Uterus (tissue), 4 donors: ENCODE measurements around the gene DACT2. TPM values are rescaled to one million over a fixed set of nuclear protein-coding genes. Genes with fewer than 3 reads are reported as not detected.

Source experiments
- DNase-seq, 2 donors: peaks; one replicate each; pipeline ENCODE4 v3.0.0-alpha.2; 2019 to 2020
- H3K27ac ChIP-seq, 2 donors: fragments of 200-600 bp; sonication (generic); 1 replicate in 1 of 2; 2 replicates in 1 of 2; pipeline ENCODE4 v1.5.1; 2016 to 2018
- H3K27me3 ChIP-seq, 2 donors: fragments of 200-600 bp; sonication (generic); one replicate each; pipeline ENCODE4 v1.5.1; 2018 to 2019; ENCODE audit warnings: control low read depth in 1 of 2
- H3K36me3 ChIP-seq, 2 donors: fragments of 200-600 bp; sonication (generic); one replicate each; pipeline ENCODE4 v1.5.1; 2019; ENCODE audit warnings: control low read depth in 1 of 2
- H3K4me1 ChIP-seq, 2 donors: fragments of 200-600 bp; sonication (generic); one replicate each; pipeline ENCODE4 v1.5.1; 2018 to 2019; ENCODE audit warnings: control low read depth in 1 of 2
- H3K4me3 ChIP-seq, 2 donors: fragments of 200-600 bp; sonication (generic); 1 replicate in 1 of 2; 2 replicates in 1 of 2; pipeline ENCODE4 v1.5.1; 2018 to 2019; ENCODE audit warnings: mild to moderate bottlenecking in 1 of 2
- H3K9me3 ChIP-seq, 2 donors: fragments of 200-600 bp; sonication (generic); one replicate each; pipeline ENCODE4 v1.5.1; 2019; ENCODE audit warnings: control low read depth in 1 of 2
- POLR2A ChIP-seq, 2 donors: fragments of 450-650 bp; IDR thresholded peaks; one replicate each; pipeline ENCODE4 v1.6.1; 2016; ENCODE audit warnings: antibody characterized with exemption in 2 of 2, mild to moderate bottlenecking in 1 of 2, moderate library complexity in 1 of 2
- intact Hi-C: fragments of 100-400 bp; cut with DNase I; formaldehyde crosslinking; loops from one replicate; pipeline ENCODE4 v1.15.1; 2023; ENCODE audit warnings: low total_unique reads
- total RNA-seq, 4 donors: library from RNA; depleted of rRNA in 3 of 4; stranded (reverse); fragments of >200 nt in 3 of 4; gene quantifications; one replicate each; pipeline versions ENCODE4 v1.1.0 to v1.2.4, GENCODE V29; 2014 to 2023
- TF ChIP-seq, protein P1 (sequence below), 4 experiments: fragments of 200-600 bp in 2 of 4; fragments of 450-650 bp in 2 of 4; sonication (generic) in 2 of 4; IDR thresholded peaks; one replicate each; pipeline ENCODE4 v1.5.1; 2016 to 2019; ENCODE audit warnings: antibody characterized with exemption in 4 of 4, mild to moderate bottlenecking in 2 of 4, moderate library complexity in 1 of 4
- donor health status: DM: yes; HTN: yes; CAD: no.

DACT2 gene
- total RNA-seq, 4 donors from 2014 or later, result 1.4 to 9.6 (median 2.8) TPM; not detected in 1

DNA sequence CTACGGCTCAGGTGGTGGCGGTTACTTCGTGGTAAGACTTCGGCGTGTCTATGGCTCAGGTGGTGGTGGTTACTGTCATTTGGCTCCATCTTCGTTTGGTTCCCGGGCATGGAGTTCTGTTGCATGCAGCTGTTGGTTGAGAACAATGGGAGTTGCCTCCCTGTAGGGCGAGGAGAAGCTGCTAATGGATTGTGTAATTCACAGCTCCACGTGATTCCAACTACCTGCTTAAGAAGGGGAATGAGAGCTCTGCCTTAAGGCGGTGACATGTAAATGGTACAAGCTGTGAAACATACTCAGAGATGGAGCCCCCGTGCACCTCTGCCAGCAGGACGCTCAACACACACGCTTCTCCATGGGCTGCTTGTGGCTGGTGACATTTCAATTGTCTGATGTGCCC is 12.4 kb upstream of the DACT2 start:
- no peak for DNase-seq
- intact Hi-C loops, result no loop called here
- TF ChIP-seq, protein P1, sequence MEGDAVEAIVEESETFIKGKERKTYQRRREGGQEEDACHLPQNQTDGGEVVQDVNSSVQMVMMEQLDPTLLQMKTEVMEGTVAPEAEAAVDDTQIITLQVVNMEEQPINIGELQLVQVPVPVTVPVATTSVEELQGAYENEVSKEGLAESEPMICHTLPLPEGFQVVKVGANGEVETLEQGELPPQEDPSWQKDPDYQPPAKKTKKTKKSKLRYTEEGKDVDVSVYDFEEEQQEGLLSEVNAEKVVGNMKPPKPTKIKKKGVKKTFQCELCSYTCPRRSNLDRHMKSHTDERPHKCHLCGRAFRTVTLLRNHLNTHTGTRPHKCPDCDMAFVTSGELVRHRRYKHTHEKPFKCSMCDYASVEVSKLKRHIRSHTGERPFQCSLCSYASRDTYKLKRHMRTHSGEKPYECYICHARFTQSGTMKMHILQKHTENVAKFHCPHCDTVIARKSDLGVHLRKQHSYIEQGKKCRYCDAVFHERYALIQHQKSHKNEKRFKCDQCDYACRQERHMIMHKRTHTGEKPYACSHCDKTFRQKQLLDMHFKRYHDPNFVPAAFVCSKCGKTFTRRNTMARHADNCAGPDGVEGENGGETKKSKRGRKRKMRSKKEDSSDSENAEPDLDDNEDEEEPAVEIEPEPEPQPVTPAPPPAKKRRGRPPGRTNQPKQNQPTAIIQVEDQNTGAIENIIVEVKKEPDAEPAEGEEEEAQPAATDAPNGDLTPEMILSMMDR (IDR thresholded peaks at IDR 0.05), result no peak
- TF ChIP-seq POLR2A (IDR thresholded peaks at IDR 0.05), result no peak
- Histone ChIP-seq H3K27ac (no peak overlapping the region), H3K4me3 (no peak overlapping the region), H3K27me3 (no peaks in the 10 kb centered on the region), H3K4me1 (no peaks in the 10 kb centered on the region), H3K9me3 (no peaks in the 10 kb centered on the region), H3K36me3 (no peaks in the 10 kb centered on the region)

DNA sequence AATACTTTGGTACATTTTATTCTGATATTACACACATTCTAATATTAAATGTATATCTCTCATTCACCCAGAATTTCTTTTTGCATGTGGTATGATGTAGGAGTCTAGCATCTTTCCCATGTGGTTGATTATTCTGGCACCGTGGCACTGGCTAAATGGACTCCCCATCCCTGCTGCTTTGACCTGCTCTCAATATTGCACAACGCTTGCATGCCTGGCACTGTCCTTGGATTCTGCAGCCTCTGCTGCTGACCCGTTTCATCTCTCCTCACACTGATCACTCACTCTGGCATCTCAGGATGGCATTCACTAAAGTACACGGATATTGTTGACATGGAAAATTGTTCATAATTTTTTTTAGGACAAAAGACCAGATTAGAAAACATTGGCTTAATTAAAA is 11.5 kb upstream of the DACT2 start:
- TF ChIP-seq POLR2A (IDR thresholded peaks at IDR 0.05), result no peak
- TF ChIP-seq, protein P1 (IDR thresholded peaks at IDR 0.05), result no peak
- no peak for DNase-seq
- Histone ChIP-seq H3K4me1 (no peaks in the 10 kb centered on the region), H3K4me3 (no peak overlapping the region), H3K27me3 (no peaks in the 10 kb centered on the region), H3K27ac (no peak overlapping the region), H3K9me3 (no peaks in the 10 kb centered on the region), H3K36me3 (no peaks in the 10 kb centered on the region)
- intact Hi-C loops, result no loop called here

DNA sequence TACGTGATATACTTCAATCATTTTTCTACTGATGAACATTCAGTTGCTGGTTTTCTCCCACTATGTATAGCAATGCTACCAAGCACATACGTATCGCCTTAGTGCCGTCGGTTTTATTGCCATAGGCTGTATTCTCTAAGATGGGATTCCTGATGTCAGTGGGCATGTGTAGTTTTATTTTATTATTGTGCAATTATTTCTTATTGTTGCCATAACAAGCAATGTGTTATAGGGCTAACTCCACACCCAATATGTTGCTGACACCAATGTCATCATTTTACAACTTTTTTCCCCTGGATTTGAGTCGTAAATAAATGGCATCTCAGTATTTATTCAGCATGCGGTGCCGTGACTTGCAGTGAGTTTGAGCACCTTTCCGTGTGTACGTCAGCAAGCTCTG is 10.8 kb upstream of the DACT2 start:
- DNase-seq, result no peak
- Histone ChIP-seq H3K4me1 (no peaks in the 10 kb centered on the region), H3K36me3 (no peaks in the 10 kb centered on the region), H3K27ac (no peak overlapping the region), H3K9me3 (no peaks in the 10 kb centered on the region), H3K4me3 (no peak overlapping the region), H3K27me3 (no peaks in the 10 kb centered on the region)
- intact Hi-C loops, result no loop called here
- TF ChIP-seq POLR2A (IDR thresholded peaks at IDR 0.05), result no peak
- TF ChIP-seq, protein P1 (IDR thresholded peaks at IDR 0.05), result no peak

DNA sequence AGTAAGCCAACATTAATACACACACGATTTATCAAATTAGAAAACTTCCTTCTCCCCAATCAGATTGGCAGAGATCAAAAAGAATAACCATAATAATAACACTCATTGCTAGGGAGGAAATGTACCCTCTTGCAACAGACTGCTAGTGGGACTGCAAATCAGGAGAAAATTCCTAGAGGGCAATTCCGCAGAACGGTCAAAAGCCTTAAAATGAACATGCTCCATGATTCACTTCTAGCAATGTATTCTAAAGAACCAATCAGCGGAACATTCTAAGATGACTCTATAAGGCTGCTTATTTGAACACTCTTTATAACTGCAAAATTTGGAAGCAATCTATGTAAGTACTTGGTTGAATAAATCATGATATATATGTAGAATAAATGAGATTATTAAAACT is 8.5 kb upstream of the DACT2 start:
- DNase-seq, result no peak
- Histone ChIP-seq H3K4me3 (no peak overlapping the region), H3K27ac (no peak overlapping the region), H3K9me3 (no peaks in the 10 kb centered on the region), H3K36me3 (no peaks in the 10 kb centered on the region), H3K4me1 (no peaks in the 10 kb centered on the region), H3K27me3 (no peaks in the 10 kb centered on the region)
- TF ChIP-seq, protein P1 (IDR thresholded peaks at IDR 0.05), result no peak
- TF ChIP-seq POLR2A (IDR thresholded peaks at IDR 0.05), result no peak
- intact Hi-C loops, result no loop called here

DNA sequence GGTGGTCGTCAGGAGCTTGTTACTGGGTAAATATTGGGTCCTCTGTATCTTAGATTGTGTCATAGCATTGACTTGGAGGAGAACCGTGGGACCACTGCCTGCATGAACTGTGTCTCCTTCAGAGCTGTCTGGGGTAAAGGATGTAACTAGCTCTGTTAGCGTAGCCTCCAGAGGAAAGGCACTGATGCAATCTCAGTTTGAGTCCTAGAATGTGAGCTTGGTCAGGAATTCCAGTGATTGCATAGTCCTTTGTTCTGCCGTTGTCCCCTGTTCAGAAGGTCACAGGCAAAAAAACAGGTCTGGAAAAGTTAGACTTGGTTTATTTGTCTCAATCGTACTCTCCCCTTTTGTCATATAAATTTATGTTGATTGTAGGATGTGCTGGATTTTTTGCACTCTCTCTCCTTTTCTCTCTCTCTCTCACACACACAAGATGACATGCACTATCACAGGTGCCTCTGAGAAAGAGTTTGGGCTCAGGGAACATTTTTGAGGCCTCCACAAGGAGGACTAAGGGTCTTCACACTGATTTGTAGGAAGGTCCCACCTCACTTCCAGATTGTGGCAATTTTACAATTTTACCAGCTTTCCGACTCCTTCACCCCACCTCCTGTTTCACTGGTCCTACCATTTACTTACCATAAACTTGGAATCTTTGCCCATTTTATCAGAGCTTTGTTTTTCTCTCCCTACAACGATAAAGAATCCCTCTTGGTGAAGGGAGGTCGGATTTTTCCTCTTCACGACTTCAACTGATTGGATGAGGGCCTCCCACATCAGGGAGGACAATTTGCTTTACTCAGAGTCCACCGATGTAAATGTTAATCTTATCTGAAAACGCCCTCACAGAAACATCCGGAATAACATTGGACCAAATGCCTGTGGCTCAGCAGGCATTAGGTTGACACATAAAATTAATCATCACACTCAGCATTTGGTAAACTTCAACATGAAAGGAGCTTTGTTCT is 7.0 kb upstream of the DACT2 start:
- H3K36me3 ChIP-seq, result no peaks in the 10 kb centered on the region
- no peaks in the 10 kb centered on the region for H3K4me1 ChIP-seq
- H3K27ac ChIP-seq, result peak overlapping the region; percentile 27 to 61
- no peaks in the 10 kb centered on the region for H3K27me3 ChIP-seq
- TF ChIP-seq, protein P1 (IDR thresholded peaks at IDR 0.05), result no peak
- no peak for TF ChIP-seq POLR2A (IDR thresholded peaks at IDR 0.05)
- H3K9me3 ChIP-seq, result no peaks in the 10 kb centered on the region
- intact Hi-C loops, result no loop called here
- no peak for DNase-seq
- no peak overlapping the region for H3K4me3 ChIP-seq
